ENCODE results near the gene C16orf92. TPM values are rescaled to one million over a fixed set of nuclear protein-coding genes. Genes with fewer than 3 reads are reported as not detected.

Gene C16orf92
- total RNA-seq, 2 experiments from 2014 or later: not detected

DNA sequence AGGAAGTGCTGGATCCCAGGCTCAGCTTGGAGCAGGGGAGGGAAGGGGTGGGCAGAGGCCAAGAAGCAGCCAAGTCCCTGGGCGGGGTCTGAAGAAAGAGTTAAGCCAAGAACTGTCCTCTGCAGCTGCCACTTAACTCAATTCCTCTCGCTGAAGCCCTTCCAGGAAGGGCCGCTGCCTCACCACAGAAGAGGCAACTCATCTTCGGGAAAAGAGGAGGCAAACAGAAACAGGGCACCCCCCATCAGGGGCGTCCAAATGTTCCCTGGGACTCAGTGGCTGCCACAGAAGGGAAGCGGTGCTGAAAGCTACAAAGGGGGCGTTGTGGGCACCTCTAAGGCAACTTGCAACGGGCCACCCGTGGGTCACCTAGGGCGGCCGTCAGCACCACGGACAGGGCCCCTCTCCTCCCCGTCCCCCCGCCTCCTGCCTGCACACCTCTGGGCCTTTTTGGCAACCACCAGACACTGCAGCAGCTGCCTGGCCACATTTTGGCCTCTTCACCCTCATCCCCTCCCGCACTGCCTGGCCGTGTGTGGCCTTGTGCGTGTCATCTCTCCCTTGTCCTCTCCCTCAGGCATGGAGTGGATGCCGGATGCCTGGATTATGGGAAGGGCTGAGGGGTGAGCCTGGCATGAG lies 5.6 kb downstream of the C16orf92 start:
- intact Hi-C loops (cut with micrococcal nuclease): loop anchor here (10.0 kb wide), 1 partner anchor 324 kb away; no protein-coding TSS in a partner anchor
- ChIA-PET POLR2A (interaction anchor here (0.9 kb wide), 1 partner anchor 220 kb away, joined by 3 read pairs; no protein-coding TSS in a partner anchor), CTCF (interaction anchor here (0.6 kb wide), 1 partner anchor 328 kb away, joined by 3 read pairs; no protein-coding TSS in a partner anchor)
- DNase-seq (peak; percentile 53), ATAC-seq (no peak)
- TF ChIP-seq, protein P1, sequence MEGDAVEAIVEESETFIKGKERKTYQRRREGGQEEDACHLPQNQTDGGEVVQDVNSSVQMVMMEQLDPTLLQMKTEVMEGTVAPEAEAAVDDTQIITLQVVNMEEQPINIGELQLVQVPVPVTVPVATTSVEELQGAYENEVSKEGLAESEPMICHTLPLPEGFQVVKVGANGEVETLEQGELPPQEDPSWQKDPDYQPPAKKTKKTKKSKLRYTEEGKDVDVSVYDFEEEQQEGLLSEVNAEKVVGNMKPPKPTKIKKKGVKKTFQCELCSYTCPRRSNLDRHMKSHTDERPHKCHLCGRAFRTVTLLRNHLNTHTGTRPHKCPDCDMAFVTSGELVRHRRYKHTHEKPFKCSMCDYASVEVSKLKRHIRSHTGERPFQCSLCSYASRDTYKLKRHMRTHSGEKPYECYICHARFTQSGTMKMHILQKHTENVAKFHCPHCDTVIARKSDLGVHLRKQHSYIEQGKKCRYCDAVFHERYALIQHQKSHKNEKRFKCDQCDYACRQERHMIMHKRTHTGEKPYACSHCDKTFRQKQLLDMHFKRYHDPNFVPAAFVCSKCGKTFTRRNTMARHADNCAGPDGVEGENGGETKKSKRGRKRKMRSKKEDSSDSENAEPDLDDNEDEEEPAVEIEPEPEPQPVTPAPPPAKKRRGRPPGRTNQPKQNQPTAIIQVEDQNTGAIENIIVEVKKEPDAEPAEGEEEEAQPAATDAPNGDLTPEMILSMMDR (IDR thresholded peaks at IDR 0.05): no peak
- Mint-ChIP-seq H3K9me3 (no peaks in the 10 kb centered on the region), H3K27ac (no peak overlapping the region), H3K36me3 (ENCODE audit: low read depth) (no peaks in the 10 kb centered on the region), H3K4me3 (no peak overlapping the region), H3K27me3 (peaks cover 45% of the 10 kb centered on the region), H3K4me1 (ENCODE audit: low read depth) (no peaks in the 10 kb centered on the region)

DNA sequence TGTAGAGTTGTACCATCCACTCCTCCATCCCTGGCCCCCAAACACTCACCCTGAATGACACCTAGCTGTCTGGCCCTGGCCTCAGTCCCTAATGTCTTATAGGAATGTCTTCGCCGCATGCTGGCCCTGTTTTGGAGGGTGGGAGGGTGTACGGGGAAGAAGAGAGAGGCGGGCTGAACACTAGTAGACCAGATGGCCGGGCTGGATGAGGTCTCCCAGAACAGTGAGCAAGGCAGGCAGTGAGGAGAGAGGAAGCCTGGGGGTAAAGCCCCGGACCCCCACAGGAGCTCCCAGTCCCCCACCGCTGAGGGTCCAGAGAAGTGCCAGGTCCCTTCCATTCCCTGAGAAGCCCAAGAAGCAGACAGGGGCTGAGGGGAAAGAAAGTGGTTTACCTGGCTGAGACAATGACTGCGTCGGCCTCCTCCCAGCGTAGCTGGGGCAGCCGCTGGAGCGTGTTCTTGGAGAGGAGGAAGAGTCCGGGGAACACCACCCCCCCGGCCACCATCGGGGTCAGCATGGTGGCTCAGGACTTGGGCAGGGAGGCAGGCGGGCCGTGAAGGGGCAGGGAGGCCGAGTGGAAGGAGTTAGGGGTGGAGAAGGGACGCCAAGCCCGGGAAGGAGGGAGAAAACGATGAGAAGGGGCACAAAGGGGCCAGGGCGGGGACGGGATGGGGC lies 7.2 kb downstream of the C16orf92 start:
- no peak overlapping the region for H3K27ac Mint-ChIP-seq
- intact Hi-C loops (cut with micrococcal nuclease): no loop called here
- H3K27me3 Mint-ChIP-seq: peaks cover 49% of the 10 kb centered on the region

DNA sequence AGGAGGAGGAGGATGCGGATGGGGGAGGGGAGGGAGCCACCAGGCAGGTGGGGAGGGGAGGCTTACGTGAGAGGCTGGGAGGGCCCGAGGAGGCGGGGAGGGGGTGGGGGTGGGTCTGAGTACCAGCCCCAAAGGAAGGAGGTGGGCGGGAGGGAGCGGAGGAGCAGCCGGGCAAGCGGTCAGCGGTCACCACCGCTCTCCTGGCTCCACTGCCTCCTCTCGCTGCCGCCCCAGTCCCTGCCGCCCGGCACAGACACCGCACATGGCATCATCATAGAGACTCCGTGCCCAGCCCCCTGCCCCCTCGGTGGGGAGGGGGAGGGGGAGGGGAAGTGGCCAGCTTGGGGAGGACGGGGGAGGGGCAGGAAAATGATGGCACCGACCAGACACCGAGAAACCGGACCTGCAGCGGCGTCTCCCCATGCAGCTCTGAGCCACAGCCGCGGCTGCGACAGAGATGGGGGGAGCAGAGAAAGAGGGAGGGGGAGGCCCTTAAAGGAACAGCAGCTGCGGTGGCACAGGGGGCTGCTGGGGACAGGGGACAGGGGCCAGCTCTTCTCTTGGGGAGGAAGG lies 7.9 kb downstream of the C16orf92 start, which contains the start of gene TLCD3B:
TLCD3B (minus strand) TSS at position 431 of the 573 bp plus-strand sequence. CDS start 744 bp downstream, outside the sequence.
- TF ChIP-seq, protein P1 (IDR thresholded peaks at IDR 0.05): no peak
- H3K9me3 Mint-ChIP-seq: no peaks in the 10 kb centered on the region
- ChIA-PET CTCF (interaction anchor here (0.9 to 3.7 kb wide), 24 partner anchors 8 to 339 kb away, joined by 3 to 36 read pairs (median 10); partner anchors contain the start of genes ASPHD1, C16orf92, CDIPT and KIF22), POLR2A (no interaction called here)
- H3K27ac Mint-ChIP-seq: no peak within 1 kb of the TSS
- H3K4me1 Mint-ChIP-seq (ENCODE audit: low read depth): peaks cover 2% of the 10 kb centered on the region
- peaks cover 53% of the 10 kb centered on the region for H3K27me3 Mint-ChIP-seq
- no peak within 1 kb of the TSS for H3K4me3 Mint-ChIP-seq
- intact Hi-C loops (cut with micrococcal nuclease): no loop called here
- H3K36me3 Mint-ChIP-seq (ENCODE audit: low read depth): no peaks in the 10 kb centered on the region
- ATAC-seq (no peak), DNase-seq (no peak)

More for the DNA sequence above, 7.2 kb downstream of the C16orf92 start:
- Mint-ChIP-seq H3K4me1 (ENCODE audit: low read depth) (peaks cover 2% of the 10 kb centered on the region), H3K4me3 (no peak overlapping the region), H3K9me3 (no peaks in the 10 kb centered on the region), H3K36me3 (ENCODE audit: low read depth) (no peaks in the 10 kb centered on the region)
- no peak for DNase-seq
- POLR2A ChIA-PET: no interaction called here
- CTCF ChIA-PET: interaction anchor here (3.5 to 3.7 kb wide), 2 partner anchors 10 to 338 kb away, joined by 21 to 23 read pairs; no protein-coding TSS in a partner anchor
- ATAC-seq: no peak
- TF ChIP-seq, protein P1 (IDR thresholded peaks at IDR 0.05): no peak

DNA sequence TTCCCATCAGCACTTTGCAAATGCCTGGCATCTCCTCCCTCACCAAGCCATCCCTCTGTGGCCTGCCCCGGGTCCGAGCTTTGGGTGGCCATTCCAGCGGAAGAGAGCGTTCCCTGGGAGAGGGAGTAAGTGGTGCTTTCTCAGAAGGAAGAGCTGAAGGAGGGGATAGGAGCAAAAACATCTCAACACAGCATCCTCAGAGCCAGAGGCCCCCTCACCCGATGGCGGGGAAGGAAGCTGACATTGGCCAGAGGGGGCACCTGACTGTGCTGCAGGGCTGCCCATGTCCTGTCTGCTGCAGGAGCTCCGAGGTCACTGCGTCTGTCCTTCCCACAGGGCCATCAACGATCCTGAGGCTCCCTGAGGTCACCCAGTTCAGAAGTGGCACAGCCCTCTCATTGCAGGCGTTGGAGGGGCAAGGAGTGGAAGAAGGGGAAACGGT lies 8.5 kb downstream of the C16orf92 start:
- H3K4me3 Mint-ChIP-seq: no peak overlapping the region
- ChIA-PET POLR2A (interaction anchor here (1.2 kb wide), 1 partner anchor 17 kb away, joined by 3 read pairs; no protein-coding TSS in a partner anchor), CTCF (interaction anchor here (0.7 to 3.7 kb wide), 39 partner anchors 9 to 349 kb away, joined by 3 to 36 read pairs (median 6); partner anchors contain the start of genes ASPHD1, C16orf92, CDIPT and HIRIP3)
- intact Hi-C loops (cut with micrococcal nuclease): no loop called here
- peaks cover 2% of the 10 kb centered on the region for H3K4me1 Mint-ChIP-seq (ENCODE audit: low read depth)
- no peak for ATAC-seq
- DNase-seq: no peak
- TF ChIP-seq, protein P1 (IDR thresholded peaks at IDR 0.05): no peak
- no peak overlapping the region for H3K27ac Mint-ChIP-seq
- peaks cover 53% of the 10 kb centered on the region for H3K27me3 Mint-ChIP-seq
- H3K9me3 Mint-ChIP-seq: no peaks in the 10 kb centered on the region
- no peaks in the 10 kb centered on the region for H3K36me3 Mint-ChIP-seq (ENCODE audit: low read depth)
